ENCODE data around the gene MYLK. TPM values are rescaled to one million over a fixed set of nuclear protein-coding genes. Genes with fewer than 3 reads are reported as not detected.

MYLK gene
- total and polyA plus RNA-seq, 2 of the 4 experiments (the other 2 are of a cell fraction) = 299 to 484 TPM

DNA sequence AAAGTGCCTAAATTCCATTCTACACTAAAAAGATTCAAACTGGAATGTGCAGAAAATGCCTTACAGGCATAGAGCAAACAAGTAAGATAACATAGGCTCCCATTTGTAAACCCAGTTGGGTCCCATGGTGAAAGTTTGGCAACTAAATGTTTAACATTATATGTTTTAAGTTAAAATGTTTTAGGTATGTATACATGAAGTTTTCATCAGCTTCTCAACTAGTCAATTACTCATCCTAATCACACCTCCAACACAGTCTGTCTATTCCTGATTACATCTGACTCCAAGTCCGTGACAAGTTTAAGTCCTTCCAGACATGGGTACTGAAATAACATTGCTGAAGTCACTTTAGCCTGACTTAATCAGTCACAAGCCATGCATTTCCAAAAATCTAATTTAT is 25.0 kb downstream of the MYLK start (continued):
- TF ChIP-seq, protein P1, sequence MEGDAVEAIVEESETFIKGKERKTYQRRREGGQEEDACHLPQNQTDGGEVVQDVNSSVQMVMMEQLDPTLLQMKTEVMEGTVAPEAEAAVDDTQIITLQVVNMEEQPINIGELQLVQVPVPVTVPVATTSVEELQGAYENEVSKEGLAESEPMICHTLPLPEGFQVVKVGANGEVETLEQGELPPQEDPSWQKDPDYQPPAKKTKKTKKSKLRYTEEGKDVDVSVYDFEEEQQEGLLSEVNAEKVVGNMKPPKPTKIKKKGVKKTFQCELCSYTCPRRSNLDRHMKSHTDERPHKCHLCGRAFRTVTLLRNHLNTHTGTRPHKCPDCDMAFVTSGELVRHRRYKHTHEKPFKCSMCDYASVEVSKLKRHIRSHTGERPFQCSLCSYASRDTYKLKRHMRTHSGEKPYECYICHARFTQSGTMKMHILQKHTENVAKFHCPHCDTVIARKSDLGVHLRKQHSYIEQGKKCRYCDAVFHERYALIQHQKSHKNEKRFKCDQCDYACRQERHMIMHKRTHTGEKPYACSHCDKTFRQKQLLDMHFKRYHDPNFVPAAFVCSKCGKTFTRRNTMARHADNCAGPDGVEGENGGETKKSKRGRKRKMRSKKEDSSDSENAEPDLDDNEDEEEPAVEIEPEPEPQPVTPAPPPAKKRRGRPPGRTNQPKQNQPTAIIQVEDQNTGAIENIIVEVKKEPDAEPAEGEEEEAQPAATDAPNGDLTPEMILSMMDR (conservative IDR thresholded peaks at IDR 0.05; ENCODE audit: low read depth, low read length) = no peak
- no peak for TF ChIP-seq MXI1 (IDR thresholded peaks at IDR 0.05; ENCODE audit: borderline replicate concordance, low read depth, low read length)
- no peak for TF ChIP-seq RFX5 (IDR thresholded peaks at IDR 0.05; ENCODE audit: low read depth, low read length)
- TF ChIP-seq RCOR1 (IDR thresholded peaks at IDR 0.05; ENCODE audit: insufficient replicate concordance, low read length) = no peak

DNA sequence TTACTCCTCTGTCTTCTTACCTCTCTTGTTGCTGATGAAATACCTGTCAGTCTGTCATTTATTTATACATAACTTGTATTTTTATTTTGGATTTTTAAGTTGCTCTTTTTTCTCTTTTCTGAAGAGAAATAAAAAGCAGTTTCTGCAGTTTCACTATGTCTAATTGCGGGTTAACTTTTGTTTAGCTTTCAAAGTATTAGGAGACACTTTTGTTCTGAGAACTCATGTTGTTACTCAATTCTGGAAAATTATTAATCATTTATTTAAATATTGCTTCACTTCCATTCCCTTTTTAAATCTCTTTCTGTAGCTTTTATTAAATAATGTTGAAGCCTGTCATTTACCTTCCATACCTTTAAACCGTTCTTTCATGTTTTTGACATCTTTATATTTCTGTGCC is 29.2 kb downstream of the MYLK start:
- Histone ChIP-seq H4K20me1 (ENCODE audit: insufficient read depth, low read length) (peaks cover 17% of the 10 kb centered on the region; the same call in 1 of the 2 replicates), H3K4me1 (ENCODE audit: control insufficient read depth, insufficient read depth, low read length) (peaks cover 14% of the 10 kb centered on the region), H2BK20ac (ENCODE audit: low read depth, low read length) (no peak overlapping the region), H2BK120ac (ENCODE audit: low read depth, low read length) (no peak overlapping the region), H2BK15ac (ENCODE audit: low read depth, low read length) (no peak overlapping the region), H4K8ac (ENCODE audit: low read depth in 2 of 2, low read length in 2 of 2) (no peak overlapping the region), H3K23ac (ENCODE audit: low read depth, low read length) (no peak overlapping the region), H4K5ac (ENCODE audit: low read depth, low read length) (no peak overlapping the region), H3K14ac (replicated peaks; ENCODE audit: low read depth, low read length) (no peak overlapping the region), H3K4me3 (ENCODE audit: insufficient read depth, low read depth, low read length) (no peak overlapping the region), H4K91ac (ENCODE audit: insufficient read depth, low read depth, low read length) (no peak overlapping the region), H2AK9ac (replicated peaks; ENCODE audit: low read depth, low read length, poor library complexity) (no peak overlapping the region), H3K36me3 (ENCODE audit: control insufficient read depth, insufficient read depth, low read length) (peaks cover 9% of the 10 kb centered on the region), H3K79me1 (ENCODE audit: low read depth in 1 of 2, low read length in 2 of 2) (peaks cover 32 to 52% of the 10 kb centered on the region in 2 experiments), H3K27me3 (ENCODE audit: control insufficient read depth, insufficient read depth, low read length) (no peaks in the 10 kb centered on the region), H2AFZ (replicated peaks; ENCODE audit: low read length, poor library complexity) (no peak overlapping the region), H3K56ac (ENCODE audit: extremely low read depth, insufficient read depth, low read length) (no peak overlapping the region), H2BK5ac (ENCODE audit: low read depth, low read length, poor library complexity, severe bottlenecking) (no peak overlapping the region), H3K9me1 (ENCODE audit: insufficient read depth, low read length) (peaks cover 2% of the 10 kb centered on the region; the same call in 1 of the 2 replicates), H3K4ac (ENCODE audit: low read depth, low read length) (no peak overlapping the region), H3K9me3 (ENCODE audit: control insufficient read depth, insufficient read depth, low read length) (0 out of 2 replicates have a peak, but pooled peaks cover 2% of the 10 kb centered on the region), H3K4me2 (ENCODE audit: low read depth, low read length) (no peak overlapping the region), H3K27ac (ENCODE audit: insufficient read depth, low read length) (no peak overlapping the region), H3K9ac (ENCODE audit: low read depth, low read length) (no peak overlapping the region), H3K18ac (ENCODE audit: low read depth, low read length) (no peak overlapping the region), H2AK5ac (ENCODE audit: low read depth, low read length) (no peak overlapping the region)
- DNase-seq (no peak), ATAC-seq (ENCODE audit: low read depth) (no peak)
- no TSS peak for BruUV-seq (replicated peaks)
- TF ChIP-seq CEBPB (IDR thresholded peaks at IDR 0.05; ENCODE audit: low read depth, low read length) = no peak
- intact Hi-C loops (cut with micrococcal nuclease) = no loop called here
- CTCF ChIA-PET = no interaction called here
- no CpG with 5 or more reads among the region's 2 CpGs for WGBS, 2 experiments (ENCODE audit: extremely low coverage in 2 of 2, insufficient read length in 1 of 2)
- in situ Hi-C loops (cut with MboI; ENCODE audit: low sequenced_read_pairs) = no loop called here
- POLR2A ChIA-PET (ENCODE audit: unreplicated experiment) = no interaction called here
- dilution Hi-C loops (cut with HindIII; ENCODE audit: low sequenced_read_pairs, unreplicated experiment) = no loop called here

Data from IMR-90 (cell line).